GM12801 (cell line): ENCODE data around the gene CPA5.

ENCODE experiments used
- CTCF ChIP-seq: IDR thresholded peaks from one replicate; pipeline ENCODE4 v1.5.1; 2011; ENCODE audit warnings: control low read depth; ENCODE audit not compliant: insufficient read length; ENCODE audit errors: extremely low read depth

Gene CPA5

DNA sequence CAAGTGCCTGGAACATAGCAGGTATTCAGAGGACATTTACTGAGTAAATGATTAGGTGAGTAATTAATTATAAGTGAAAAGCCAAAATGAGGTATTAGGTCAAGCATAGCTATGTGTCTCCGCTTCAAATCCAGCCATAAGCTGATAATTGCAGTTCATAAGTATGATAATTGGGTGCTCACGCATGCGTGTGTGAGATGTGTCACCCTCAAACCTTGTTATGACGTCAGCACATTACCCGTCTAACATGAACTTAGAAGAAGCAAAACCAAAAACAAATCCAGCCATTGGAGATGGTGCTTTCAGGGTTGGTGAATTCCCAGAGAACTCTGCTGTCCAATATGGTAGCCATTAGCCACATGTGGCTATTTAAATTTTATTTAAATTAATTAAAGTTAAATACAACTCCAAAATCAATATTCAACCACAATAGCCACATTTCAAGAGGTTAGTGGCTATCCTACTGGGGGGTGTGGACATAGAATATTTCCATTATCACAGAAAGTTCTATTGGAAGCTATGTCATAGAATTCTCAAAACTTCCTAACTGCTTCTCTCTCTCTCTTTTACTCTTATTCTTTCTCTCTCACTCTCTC lies at the start of gene CPA5:
Gene CPA5, plus strand, starts transcription at position 546 of the 596 bp plus-strand sequence. CDS start 1,670 bp downstream, outside the sequence.
- TF ChIP-seq CTCF = no peak

DNA sequence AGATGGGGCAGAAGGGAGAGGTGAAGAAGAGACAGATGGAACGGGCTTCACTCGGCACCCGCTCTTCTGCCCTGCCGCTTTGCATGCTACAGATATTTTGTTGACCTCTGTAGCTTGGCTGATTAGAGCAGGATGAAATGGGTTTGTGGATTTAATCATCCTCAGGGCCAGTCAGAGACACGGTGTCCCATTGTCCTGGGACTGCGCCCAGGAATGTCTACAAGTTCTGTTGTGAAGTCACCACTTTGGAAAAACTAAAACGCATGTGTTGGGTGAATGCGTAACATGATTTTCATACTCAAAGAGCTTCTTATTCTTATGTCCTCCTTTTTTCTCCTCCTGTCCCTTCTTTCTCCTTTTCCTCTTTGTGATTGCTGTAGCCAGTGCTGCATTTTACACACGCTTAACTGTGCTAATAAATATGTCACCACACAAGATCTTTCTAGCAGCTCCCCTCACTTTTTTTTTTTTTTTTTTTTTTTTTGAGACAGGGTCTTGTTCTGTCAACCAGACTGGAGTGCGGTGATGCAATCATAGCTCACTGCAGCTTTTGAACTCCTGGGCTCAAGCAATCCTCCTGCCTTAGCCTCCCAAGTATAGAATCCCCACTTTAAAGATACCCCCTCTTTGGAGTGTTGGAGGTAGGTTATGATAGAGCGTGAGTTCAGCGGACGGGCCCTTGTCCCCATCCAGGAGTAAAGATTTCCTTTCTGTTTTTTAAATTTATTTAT lies 48.2 kb upstream of the CPA5 start:
- no peak for TF ChIP-seq CTCF

DNA sequence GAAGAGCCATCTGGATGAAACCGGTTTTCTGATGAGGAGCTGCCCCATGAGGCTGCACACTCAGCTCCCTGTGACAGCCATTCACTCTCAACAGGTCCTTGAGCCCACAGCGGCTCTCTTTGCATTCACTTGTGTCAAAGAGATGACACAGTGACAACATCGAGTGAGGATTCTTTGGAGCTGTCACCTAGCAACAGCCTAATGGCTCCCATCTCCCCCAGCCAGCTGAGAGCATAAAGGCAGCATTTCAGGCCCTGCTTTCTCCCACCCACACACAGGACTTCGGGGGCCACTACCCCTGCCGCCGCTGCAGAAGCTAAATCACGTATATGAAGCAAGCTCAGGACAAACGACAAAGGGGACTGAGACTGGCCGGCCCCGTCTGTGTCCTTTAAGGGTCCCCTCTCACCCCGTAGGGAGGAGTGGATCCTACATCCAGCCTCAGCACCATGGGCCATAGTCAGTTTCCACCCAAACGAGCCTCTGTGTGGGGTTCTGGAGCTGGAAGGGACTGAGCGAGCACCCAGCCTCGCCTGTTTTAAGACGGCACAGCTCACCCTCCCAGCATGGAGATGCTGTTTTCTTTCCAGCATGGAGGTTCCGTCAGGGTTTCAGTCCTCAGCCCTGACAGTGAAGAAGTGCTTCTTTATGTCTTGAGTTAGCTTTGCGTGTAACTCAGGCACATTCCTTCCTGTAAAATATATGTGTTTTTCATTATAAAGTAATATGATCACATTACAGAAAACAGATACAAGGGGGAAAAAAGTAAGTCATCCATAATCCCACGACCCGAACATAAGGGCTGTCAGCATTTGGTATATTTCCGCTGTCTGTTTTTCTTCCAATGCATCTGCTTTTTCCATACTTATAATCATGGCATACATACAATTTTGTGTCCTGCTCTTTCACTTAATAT lies 46.7 kb upstream of the CPA5 start:
- no peak for TF ChIP-seq CTCF

DNA sequence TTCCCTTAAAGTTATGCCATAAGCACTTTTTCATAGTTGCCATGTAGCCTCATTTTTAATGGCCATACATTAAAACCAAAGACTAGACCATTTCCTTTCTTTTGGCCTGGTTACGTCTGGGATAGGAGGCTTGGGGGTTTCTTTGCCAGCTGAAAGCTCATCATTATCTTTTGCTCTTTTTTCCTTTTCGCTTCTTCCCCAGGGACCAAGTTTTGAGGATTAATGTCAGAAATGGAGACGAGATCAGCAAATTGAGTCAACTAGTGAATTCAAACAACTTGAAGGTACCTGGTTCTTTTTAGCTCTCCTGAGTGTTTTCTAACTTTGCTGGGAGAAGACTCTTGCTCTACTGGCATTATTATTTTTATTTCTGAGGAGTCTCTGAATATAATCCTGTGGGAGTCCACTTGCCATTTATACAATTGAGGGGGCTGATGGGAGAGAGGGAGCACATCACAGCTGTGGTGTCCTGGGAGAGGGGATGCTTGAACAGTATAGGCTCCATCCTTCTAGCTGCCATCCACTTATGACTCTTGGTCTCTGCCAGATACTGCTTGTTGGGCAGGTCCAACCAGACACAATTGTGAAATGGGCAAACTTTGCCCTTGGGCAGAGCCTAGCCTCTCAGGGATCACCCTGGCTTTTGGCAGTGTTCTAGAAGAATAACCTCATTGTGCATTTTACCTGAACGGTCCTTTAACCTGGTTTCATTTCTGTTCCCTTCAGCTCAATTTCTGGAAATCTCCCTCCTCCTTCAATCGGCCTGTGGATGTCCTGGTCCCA lies 45.9 kb upstream of the CPA5 start:
- TF ChIP-seq CTCF = no peak

DNA sequence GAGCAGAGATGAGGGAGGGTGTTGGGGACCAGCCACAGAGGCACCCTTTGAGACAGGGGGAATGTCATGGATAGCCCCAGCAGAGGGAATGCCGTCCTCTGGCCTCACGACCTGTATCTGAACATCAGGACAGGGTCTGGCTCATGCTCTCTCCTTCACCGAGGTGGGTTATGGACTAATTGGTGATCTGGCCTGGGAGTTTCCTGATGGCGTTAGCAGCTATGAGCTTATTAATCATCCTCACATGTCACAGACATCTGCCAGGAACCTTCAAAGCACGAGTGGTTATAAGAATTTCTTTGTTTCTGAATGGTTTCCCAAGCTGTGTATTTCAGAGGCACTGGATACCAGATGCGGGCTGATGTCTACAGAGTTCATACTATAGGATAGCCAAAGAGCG lies 44.8 kb upstream of the CPA5 start:
- TF ChIP-seq CTCF = no peak

- TF ChIP-seq CTCF = no peak
These were observed 43.1 kb upstream of the CPA5 start for GRCh38 chr7:130301501-130302020.
